HEK293T (cell line): ENCODE data around the gene SLC41A1.
"Not testable (repeated sequence)": the region's sequence is repeated elsewhere in the genome, so short reads cannot be mapped to it uniquely, and the experiment has no call there.

Experiments used
- CTCF ChIA-PET: fragments of 350-600 bp; formaldehyde crosslinking; extraction: SDS; loops from one replicate; lab custom pipeline; 2021; ENCODE audit warnings: antibody characterized with exemption, inconsistent platforms; lab: Yijun Ruan, JAX
- POLR2A ChIA-PET: fragments of 350-600 bp; formaldehyde crosslinking; extraction: SDS; loops from one replicate; lab custom pipeline; 2020; ENCODE audit warnings: antibody characterized with exemption, inconsistent platforms; lab: Yijun Ruan, JAX
- DNase-seq: peaks from one replicate; pipeline ENCODE4 v3.0.0; 2012; ENCODE audit warnings: mixed read lengths; ENCODE audit errors: extremely low spot score
- ARNT ChIP-seq: fragments of 450-650 bp; IDR thresholded peaks from 2 replicates; pipeline ENCODE4 v1.6.1; 2017; ENCODE audit warnings: mild to moderate bottlenecking
- BHLHE40 ChIP-seq: fragments of 450-650 bp; IDR thresholded peaks from 2 replicates; pipeline ENCODE4 v1.6.1; 2016; ENCODE audit warnings: mild to moderate bottlenecking, moderate library complexity, borderline replicate concordance
- CTBP1 ChIP-seq: fragments of 450-650 bp; IDR thresholded peaks from 2 replicates; pipeline ENCODE4 v1.6.1; 2016; ENCODE audit warnings: borderline replicate concordance
- ELF4 ChIP-seq: fragments of 450-650 bp; IDR thresholded peaks from 2 replicates; pipeline ENCODE4 v1.6.1; 2017; ENCODE audit warnings: antibody characterized with exemption
- FOXA1 ChIP-seq: fragments of 450-650 bp; IDR thresholded peaks from 2 replicates; pipeline ENCODE4 v1.6.1; 2016; ENCODE audit warnings: mild to moderate bottlenecking
- FOXK2 ChIP-seq: fragments of 450-650 bp; IDR thresholded peaks from 2 replicates; pipeline ENCODE4 v1.6.1; 2016; ENCODE audit warnings: mild to moderate bottlenecking
- FOXM1 ChIP-seq: fragments of 450-650 bp; IDR thresholded peaks from 2 replicates; pipeline ENCODE4 v1.6.1; 2017; ENCODE audit warnings: mild to moderate bottlenecking, borderline replicate concordance
- HDGF ChIP-seq: fragments of 450-650 bp; IDR thresholded peaks from 2 replicates; pipeline ENCODE4 v1.6.1; 2017; ENCODE audit warnings: antibody characterized with exemption, borderline replicate concordance
- L3MBTL2 ChIP-seq: fragments of 450-650 bp; conservative IDR thresholded peaks from 2 replicates; pipeline ENCODE4 v1.6.1; 2016; ENCODE audit warnings: mild to moderate bottlenecking
- LEF1 ChIP-seq: fragments of 450-650 bp; IDR thresholded peaks from 2 replicates; pipeline ENCODE4 v1.6.1; 2017; ENCODE audit warnings: mild to moderate bottlenecking, borderline replicate concordance
- NFRKB ChIP-seq: fragments of 450-650 bp; IDR thresholded peaks from 2 replicates; pipeline ENCODE4 v1.6.1; 2016; ENCODE audit warnings: mild to moderate bottlenecking, moderate library complexity
- PKNOX1 ChIP-seq: fragments of 450-650 bp; IDR thresholded peaks from 2 replicates; pipeline ENCODE4 v1.6.1; 2016
- SP1 ChIP-seq: fragments of 450-650 bp; IDR thresholded peaks from 2 replicates; pipeline ENCODE4 v1.6.1; 2017
- SUZ12 ChIP-seq: fragments of 450-650 bp; IDR thresholded peaks from 2 replicates; pipeline ENCODE4 v1.6.1; 2016; ENCODE audit warnings: mild to moderate bottlenecking
- TARDBP ChIP-seq: fragments of 450-650 bp; IDR thresholded peaks from 2 replicates; pipeline ENCODE4 v1.6.1; 2016
- ZNF384 ChIP-seq: fragments of 450-650 bp; IDR thresholded peaks from 2 replicates; pipeline ENCODE4 v1.6.1; 2016

SLC41A1 gene

DNA sequence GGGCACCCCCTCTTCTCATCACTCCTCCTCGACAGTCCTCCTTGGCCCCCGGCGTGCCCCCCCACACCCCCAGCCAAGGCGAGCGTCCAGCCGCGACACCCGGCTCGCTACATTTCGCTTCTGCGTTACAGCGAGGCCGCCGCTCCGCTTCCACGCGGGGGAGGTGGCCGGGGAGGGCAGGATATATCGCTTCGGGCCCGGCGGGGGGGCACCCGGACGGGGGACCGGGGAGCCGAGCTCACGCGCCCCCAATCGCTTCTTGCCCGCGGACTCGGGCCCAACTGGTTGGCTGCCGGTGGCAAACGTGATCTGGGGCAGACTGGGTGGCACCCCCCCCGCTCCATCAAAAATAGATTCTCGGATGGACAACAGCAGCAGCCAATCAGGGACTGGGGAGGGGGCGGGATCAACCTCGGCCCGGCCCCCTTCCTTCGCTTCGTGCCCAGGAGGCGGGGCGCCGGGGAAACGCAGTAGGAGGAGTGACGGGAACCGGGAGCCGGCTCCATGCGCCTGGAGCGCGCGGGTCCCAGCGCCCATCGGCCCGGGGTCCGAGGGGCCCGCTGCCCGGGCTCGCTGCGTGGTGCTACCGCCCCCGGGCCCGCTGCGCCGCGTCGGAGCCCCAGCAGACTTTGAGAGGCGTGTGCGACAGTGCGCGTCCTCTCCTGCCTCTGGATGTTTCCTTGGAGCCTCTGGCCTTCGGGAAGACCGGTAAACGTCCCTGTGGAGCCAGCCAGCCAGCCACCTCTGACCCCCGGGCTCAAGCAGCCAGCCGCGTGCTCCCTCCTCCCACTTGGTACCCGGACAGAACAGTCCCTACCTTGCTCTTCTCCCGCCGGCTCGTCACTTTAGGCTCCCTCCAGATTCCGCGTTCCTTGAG, at the start of gene SLC41A1:
SLC41A1 (minus strand) TSS at position 321 of the 877 bp plus-strand sequence. CDS start 2,757 bp downstream, outside the sequence.
- ChIA-PET CTCF (no interaction called here), POLR2A (interaction anchor here (0.6 kb wide), 1 partner anchor 30 kb away, joined by 4 read pairs; no protein-coding TSS in a partner anchor)
- TF ChIP-seq FOXM1 (peak; percentile 86), ARNT (no peak), PKNOX1 (peak; percentile 99), FOXK2 (no peak), L3MBTL2 (peak; percentile 68), CTBP1 (no peak)
- DNase-seq, result peak; percentile 99

DNA sequence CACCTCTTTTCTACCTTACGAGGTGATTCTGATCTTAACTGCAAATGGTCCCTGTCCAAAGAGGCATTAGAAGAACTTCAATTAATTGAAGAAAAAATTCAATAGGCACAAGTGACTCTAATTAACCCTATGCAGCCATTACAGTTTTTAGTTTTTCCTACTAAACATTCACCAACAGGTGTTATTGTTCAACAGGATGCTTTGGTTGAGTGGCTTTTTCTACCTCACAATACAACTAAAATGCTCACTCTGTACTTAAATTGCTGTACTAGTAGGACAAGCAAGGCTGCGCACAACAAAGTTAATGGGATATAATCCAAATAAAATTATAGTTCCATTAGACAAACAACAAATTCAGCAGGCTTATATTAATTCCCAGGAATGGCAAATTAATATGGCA, 48.5 kb upstream of the SLC41A1 start:
- POLR2A ChIA-PET, result no interaction called here
- DNase-seq, result no peak
- CTCF ChIA-PET, result no interaction called here
- no peak for TF ChIP-seq L3MBTL2

DNA sequence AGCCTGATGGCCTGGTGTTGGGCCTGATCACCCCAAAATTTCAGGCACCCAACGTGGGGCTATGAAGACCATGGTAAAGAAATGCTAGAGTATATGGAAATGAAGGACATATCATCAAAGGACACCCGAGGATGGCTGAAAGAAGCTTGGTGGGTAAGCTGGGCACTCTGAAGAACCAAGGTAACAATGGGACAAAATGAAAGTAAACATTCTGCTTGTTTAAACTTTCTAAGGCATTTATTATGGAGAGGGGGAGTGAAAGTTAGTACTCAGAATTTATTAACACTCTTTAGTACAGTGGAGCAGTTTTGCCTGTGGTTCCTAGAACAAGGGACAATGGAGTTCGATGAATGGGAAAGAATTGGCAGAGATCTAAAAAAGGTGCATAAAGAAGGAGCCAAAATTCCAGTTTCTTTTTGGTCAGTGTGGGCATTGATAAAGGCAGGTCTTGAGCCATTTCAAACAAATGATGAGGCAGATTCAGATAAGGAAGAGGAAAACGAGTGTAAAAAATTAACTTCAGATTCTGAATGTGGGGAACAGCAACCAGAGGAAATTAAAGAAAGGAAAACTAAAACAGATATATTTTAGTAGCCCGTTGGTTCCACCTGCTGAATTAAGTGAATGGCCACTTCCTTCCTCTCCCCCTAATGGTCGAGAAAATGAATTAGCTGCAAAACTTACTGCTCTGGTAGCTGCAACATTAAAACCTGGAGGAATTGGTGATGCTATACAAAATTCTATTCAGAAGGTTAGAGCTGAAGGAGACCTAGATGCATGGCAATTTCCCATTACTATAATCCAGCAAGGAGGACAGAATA, 45.4 kb upstream of the SLC41A1 start:
- POLR2A ChIA-PET, result no interaction called here
- DNase-seq, result no peak
- TF ChIP-seq FOXM1, result no peak
- TF ChIP-seq FOXK2, result no peak
- no peak for TF ChIP-seq SP1
- TF ChIP-seq HDGF, result no peak
- no peak for TF ChIP-seq ZNF384
- CTCF ChIA-PET, result no interaction called here

DNA sequence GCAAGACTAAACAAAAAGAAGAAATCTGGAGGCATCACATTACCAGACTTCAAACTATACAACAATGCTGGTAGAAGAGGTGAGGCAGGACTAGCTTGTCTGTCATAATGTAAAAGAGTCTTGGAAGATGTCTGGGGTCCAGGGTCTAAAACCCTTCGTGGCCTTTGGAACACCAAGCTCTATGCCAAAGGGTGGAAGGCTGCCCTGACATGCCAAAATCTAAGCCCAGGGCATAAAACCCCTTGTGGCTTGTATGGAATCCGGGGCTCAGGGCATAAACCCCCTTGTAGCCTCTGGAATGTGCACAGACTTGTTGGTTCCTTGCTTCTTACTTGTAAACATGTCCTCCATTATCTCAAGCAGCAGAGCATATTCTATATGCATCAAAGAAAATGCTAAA, 44.5 kb upstream of the SLC41A1 start:
- DNase-seq, POLR2A ChIA-PET, CTCF ChIA-PET: not testable (repeated sequence)

DNA sequence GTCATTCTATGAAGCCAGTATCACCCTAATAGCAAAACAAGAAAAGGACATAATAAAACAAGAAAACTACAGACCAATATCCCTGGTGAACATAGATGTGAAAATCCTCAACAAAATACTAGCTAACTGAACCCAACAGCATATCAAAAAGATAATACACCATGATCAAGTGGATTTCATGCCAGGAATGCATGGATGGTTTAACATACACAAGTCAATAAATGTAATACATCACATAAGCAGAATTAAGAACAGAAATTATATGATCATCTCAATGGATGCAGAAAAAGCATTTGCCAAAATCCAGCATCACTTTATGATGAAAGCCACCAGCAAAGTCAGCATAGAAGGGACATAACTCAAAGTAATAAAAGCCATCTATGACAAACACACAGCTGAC, 43.4 kb upstream of the SLC41A1 start:
- POLR2A ChIA-PET, result no interaction called here
- CTCF ChIA-PET, result no interaction called here
- DNase-seq, result no peak
- no peak for TF ChIP-seq L3MBTL2
- no peak for TF ChIP-seq ZNF384
- TF ChIP-seq FOXA1, result no peak
- no peak for TF ChIP-seq HDGF
- no peak for TF ChIP-seq TARDBP
- no peak for TF ChIP-seq SUZ12
- no peak for TF ChIP-seq ELF4
- no peak for TF ChIP-seq BHLHE40
- TF ChIP-seq CTBP1, result no peak
- TF ChIP-seq NFRKB, result no peak
- TF ChIP-seq FOXM1, result no peak
- no peak for TF ChIP-seq LEF1
- TF ChIP-seq SP1, result no peak
- TF ChIP-seq FOXK2, result no peak
- no peak for TF ChIP-seq PKNOX1
- no peak for TF ChIP-seq ARNT

DNA sequence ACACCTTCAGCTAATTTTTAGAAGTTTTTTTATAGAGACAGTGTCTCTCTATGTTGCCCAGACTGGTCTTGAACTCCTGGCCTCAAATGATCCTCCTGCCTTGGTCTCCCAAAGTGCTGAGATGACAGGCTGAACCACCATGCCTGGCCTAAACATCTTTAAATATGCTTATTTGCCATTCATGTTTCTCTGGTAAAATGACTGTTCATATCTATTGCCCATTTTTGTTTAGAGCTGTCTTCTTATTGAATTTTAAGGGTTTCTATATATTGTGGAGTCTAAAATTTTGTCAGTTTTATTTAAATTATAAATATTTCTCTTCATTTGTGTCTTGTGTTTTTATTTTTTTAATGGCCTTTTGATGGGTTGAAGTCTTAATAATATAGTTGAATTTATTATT, 40.0 kb upstream of the SLC41A1 start:
- CTCF ChIA-PET, result no interaction called here
- POLR2A ChIA-PET, result no interaction called here
- DNase-seq, result no peak
- no peak for TF ChIP-seq ARNT
- no peak for TF ChIP-seq SUZ12
- no peak for TF ChIP-seq CTBP1
- TF ChIP-seq LEF1, result no peak
- TF ChIP-seq ELF4, result no peak
- TF ChIP-seq PKNOX1, result no peak

DNA sequence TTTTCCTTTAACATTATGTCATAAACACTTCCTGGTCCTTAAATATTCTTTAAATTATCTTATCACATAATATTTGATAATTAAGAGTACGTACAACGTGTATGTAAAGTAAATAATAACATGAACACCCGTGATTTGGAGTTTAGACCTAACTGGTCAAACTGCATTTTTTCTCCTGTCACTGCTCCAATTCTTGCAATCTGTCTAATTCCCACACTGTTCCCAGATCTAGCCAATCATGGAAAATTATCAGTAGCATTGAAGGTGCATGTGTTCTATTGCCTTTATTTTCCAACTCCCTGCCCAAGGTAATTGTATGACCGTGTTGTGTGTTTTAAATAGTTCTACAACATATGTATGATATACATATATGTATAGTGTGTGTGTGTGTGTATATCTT, 39.0 kb upstream of the SLC41A1 start:
- CTCF ChIA-PET, result no interaction called here

More for the DNA sequence above, 39.0 kb upstream of the SLC41A1 start:
- POLR2A ChIA-PET, result no interaction called here
- TF ChIP-seq CTBP1 (no peak), FOXA1 (no peak), LEF1 (no peak), FOXK2 (no peak), FOXM1 (no peak), ARNT (no peak), PKNOX1 (no peak), SP1 (no peak), SUZ12 (no peak), BHLHE40 (no peak), ZNF384 (no peak), HDGF (no peak), ELF4 (no peak), NFRKB (no peak), TARDBP (no peak), L3MBTL2 (no peak)
- DNase-seq, result no peak
